Endothelial cell (in vitro differentiated cells): ENCODE results near the gene METAP1. TPM values are rescaled to one million over a fixed set of nuclear protein-coding genes. Genes with fewer than 3 reads are reported as not detected.
"Not testable (repeated sequence)": the region's sequence is repeated elsewhere in the genome, so short reads cannot be mapped to it uniquely, and the experiment has no call there.

ENCODE experiments used
- DNase-seq: peaks from one replicate; pipeline ENCODE4 v3.0.0; 2021; ENCODE audit warnings: low spot score
- H3K27ac Mint-ChIP-seq: one replicate; pipeline ENCODE4 v1.8.0; 2021; ENCODE audit warnings: mixed read lengths, inconsistent platforms; ENCODE audit not compliant: unreplicated experiment
- H3K27me3 Mint-ChIP-seq: one replicate; pipeline ENCODE4 v1.8.0; 2021; ENCODE audit warnings: mild to moderate bottlenecking, moderate library complexity, mixed read lengths, inconsistent platforms; ENCODE audit not compliant: unreplicated experiment
- H3K36me3 Mint-ChIP-seq: one replicate; pipeline ENCODE4 v1.8.0; 2021; ENCODE audit warnings: mild to moderate bottlenecking, low read depth, mixed read lengths, inconsistent platforms; ENCODE audit not compliant: unreplicated experiment
- H3K4me1 Mint-ChIP-seq: one replicate; pipeline ENCODE4 v1.8.0; 2021; ENCODE audit warnings: mild to moderate bottlenecking, mixed read lengths, inconsistent platforms; ENCODE audit not compliant: unreplicated experiment
- H3K4me3 Mint-ChIP-seq: one replicate; pipeline ENCODE4 v1.8.0; 2021; ENCODE audit warnings: mild to moderate bottlenecking, mixed read lengths, inconsistent platforms; ENCODE audit not compliant: unreplicated experiment
- H3K9me3 Mint-ChIP-seq: one replicate; pipeline ENCODE4 v1.8.0; 2021; ENCODE audit warnings: mixed read lengths, inconsistent platforms; ENCODE audit not compliant: unreplicated experiment
- total RNA-seq: library from RNA; stranded (reverse); fragmentation: NEBNext Ultra II Directional; extraction: Animal tissue kit (Norgen Biotek cat#: 25700); gene quantifications from one replicate; pipeline ENCODE4 v1.2.1, GENCODE V29; 2021; ENCODE audit not compliant: unreplicated experiment
- TF ChIP-seq, protein P1 (sequence below): fragments of 200-600 bp; sonication (generic); IDR thresholded peaks from one replicate; pipeline ENCODE4 v1.5.0; 2021; ENCODE audit warnings: antibody characterized with exemption; ENCODE audit not compliant: unreplicated experiment

Gene METAP1
- total RNA-seq, 1 donor from 2014 or later = 31.4 TPM

DNA sequence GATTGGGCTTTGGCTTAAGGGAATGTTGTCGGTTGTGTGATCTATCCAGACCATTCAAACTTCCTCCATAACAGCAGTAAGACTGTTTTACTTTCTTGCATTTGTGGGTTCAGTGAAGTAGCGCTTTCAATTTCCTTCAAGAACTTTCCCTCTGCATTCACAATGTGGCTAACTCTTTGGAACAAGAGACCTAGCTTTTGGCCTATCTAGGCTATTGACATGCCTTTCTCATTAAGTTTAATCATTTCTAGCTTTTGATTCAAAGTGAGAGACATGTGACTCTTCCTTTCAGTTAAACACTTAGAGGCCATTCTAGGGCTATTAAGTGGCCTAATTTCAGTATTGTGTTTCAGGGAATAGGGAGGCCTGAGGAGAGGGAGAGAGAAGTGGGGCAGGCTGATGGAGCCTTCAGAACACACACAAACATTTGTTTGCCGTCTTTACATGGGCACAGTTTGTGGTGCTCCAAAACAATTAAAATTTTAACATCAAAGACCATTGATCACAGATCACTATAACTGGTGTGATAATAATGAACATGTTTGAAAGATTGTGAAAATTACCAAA is 59.0 kb downstream of the METAP1 start:
- H3K27me3 Mint-ChIP-seq = peaks cover 2% of the 10 kb centered on the region
- no peaks in the 10 kb centered on the region for H3K9me3 Mint-ChIP-seq
- no peaks in the 10 kb centered on the region for H3K4me1 Mint-ChIP-seq
- no peak for DNase-seq
- TF ChIP-seq, protein P1, sequence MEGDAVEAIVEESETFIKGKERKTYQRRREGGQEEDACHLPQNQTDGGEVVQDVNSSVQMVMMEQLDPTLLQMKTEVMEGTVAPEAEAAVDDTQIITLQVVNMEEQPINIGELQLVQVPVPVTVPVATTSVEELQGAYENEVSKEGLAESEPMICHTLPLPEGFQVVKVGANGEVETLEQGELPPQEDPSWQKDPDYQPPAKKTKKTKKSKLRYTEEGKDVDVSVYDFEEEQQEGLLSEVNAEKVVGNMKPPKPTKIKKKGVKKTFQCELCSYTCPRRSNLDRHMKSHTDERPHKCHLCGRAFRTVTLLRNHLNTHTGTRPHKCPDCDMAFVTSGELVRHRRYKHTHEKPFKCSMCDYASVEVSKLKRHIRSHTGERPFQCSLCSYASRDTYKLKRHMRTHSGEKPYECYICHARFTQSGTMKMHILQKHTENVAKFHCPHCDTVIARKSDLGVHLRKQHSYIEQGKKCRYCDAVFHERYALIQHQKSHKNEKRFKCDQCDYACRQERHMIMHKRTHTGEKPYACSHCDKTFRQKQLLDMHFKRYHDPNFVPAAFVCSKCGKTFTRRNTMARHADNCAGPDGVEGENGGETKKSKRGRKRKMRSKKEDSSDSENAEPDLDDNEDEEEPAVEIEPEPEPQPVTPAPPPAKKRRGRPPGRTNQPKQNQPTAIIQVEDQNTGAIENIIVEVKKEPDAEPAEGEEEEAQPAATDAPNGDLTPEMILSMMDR = no peak
- H3K4me3 Mint-ChIP-seq = no peak overlapping the region
- H3K36me3 Mint-ChIP-seq = peaks cover 11% of the 10 kb centered on the region
- H3K27ac Mint-ChIP-seq = no peak overlapping the region

DNA sequence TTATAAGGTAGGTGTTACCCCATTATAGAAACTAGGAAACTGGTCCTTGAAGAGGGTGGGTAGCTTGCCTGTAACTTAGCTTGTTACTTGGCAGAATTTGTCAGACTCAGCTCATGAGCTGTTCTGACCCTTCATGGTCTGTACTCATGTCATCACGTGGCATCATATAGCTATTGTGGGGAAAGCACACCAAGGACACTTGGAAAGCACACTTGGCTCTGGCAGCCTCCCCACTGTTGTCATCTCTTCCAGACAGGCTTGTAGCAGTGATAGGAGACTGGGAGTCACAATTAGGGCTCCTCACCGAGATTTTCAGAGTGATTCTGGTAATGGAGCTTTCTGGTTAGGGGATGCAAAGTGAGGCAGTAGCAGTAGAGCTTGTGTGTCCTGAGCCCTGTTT is 62.7 kb downstream of the METAP1 start:
- H3K9me3 Mint-ChIP-seq = no peaks in the 10 kb centered on the region

DNA sequence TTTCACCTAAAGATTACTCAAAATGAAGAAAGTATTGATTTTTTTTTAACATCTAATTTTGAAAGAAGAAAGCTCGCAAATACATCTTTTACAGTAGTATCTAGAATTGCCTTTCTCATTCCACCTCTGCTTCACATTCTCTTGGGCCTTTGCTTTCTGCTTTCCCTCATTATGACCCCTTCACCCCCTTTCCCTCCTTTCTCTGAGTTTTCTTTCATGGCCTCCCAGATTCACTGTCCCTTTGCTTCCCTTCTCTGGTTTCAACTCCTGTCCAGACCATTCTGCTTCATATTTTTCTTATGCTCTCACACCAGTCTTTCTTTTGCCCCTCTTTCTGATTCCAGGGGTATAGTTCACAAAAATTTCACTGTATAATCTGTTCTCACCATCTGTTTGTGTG is 64.0 kb downstream of the METAP1 start:
- Mint-ChIP-seq H3K27ac (no peak overlapping the region), H3K27me3 (peaks cover 4% of the 10 kb centered on the region), H3K4me1 (no peaks in the 10 kb centered on the region), H3K36me3 (peaks cover 8% of the 10 kb centered on the region), H3K4me3 (no peak overlapping the region), H3K9me3 (no peaks in the 10 kb centered on the region)
- DNase-seq = no peak
- TF ChIP-seq, protein P1 = no peak

More for the DNA sequence above, 62.7 kb downstream of the METAP1 start:
- TF ChIP-seq, protein P1 = no peak
- peaks cover 4% of the 10 kb centered on the region for H3K27me3 Mint-ChIP-seq
- no peaks in the 10 kb centered on the region for H3K4me1 Mint-ChIP-seq
- peaks cover 8% of the 10 kb centered on the region for H3K36me3 Mint-ChIP-seq
- no peak overlapping the region for H3K27ac Mint-ChIP-seq
- H3K4me3 Mint-ChIP-seq = no peak overlapping the region
- no peak for DNase-seq

DNA sequence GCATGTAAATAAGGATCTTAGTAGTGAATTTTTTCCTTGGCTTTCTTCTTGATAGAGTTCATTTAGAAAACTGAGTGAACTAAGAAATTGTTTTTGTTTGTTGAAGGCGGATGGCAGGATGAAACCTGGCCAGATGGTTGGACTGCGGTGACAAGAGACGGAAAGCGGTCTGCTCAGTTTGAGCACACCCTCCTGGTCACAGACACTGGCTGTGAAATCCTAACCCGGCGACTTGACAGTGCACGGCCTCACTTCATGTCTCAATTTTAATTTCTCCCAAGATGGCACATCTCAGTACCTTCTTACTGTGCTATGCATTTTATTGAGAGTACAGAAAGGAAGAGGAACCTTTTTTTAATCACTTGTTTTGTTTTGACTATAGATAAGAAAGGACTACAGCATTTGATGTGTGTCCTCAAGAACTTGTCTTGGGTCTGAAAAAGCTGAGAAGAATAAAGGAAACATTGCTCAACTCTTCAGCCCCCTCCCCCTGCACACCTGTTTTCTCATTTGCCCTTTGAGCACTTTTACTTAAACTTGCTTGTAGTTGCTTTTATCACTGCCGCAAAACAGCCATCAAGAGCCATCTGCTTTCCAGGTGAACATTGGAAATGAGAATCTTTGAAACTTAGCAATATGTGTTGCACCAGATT is 65.7 kb downstream of the METAP1 start:
- H3K27me3 Mint-ChIP-seq = peaks cover 4% of the 10 kb centered on the region
- no peak overlapping the region for H3K4me3 Mint-ChIP-seq
- peaks cover 16% of the 10 kb centered on the region for H3K36me3 Mint-ChIP-seq
- DNase-seq = no peak
- no peak overlapping the region for H3K27ac Mint-ChIP-seq
- no peaks in the 10 kb centered on the region for H3K4me1 Mint-ChIP-seq
- TF ChIP-seq, protein P1 = no peak
- H3K9me3 Mint-ChIP-seq = no peaks in the 10 kb centered on the region

DNA sequence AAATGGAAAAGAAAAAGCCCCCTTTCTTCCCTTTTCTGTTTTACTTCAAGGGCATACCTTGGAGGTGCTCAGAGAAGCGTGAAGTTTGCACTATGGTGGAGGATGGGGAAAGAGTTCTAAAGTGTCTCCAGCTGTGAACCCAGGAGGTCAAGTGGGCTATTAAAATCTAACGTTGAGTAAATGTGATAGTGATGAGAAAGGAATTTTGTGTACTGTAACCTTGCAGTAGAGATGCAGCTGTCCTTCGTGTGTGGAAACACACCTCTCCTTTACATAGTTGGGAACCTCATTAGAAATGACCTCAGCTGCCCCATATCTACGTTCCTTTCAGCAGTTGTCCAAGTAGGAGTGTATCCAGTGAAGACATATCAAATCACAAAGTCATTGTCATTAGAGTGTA is 66.6 kb downstream of the METAP1 start:
- Mint-ChIP-seq H3K27me3 (peaks cover 4% of the 10 kb centered on the region), H3K27ac (no peak overlapping the region), H3K4me1 (no peaks in the 10 kb centered on the region), H3K9me3 (no peaks in the 10 kb centered on the region), H3K36me3 (peaks cover 20% of the 10 kb centered on the region), H3K4me3 (no peak overlapping the region)
- DNase-seq = no peak
- TF ChIP-seq, protein P1 = no peak

DNA sequence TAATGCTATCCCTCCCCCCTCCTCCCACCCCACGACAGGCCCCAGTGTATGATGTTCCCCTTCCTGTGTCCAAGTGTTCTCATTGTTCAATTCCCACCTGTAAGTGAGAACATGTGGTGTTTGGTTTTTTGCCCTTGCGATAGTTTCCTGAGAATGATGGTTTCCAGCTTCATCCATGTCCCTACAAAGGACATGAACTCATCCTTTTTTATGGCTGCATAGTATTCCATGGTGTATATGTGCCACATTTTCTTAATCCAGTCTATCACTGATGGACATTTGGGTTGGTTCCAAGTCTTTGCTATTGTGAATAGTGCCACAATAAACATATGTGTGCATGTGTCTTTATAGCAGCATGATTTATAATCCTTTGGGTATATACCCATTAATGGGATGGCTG is 70.0 kb downstream of the METAP1 start:
- H3K36me3 Mint-ChIP-seq = peaks cover 22% of the 10 kb centered on the region
- H3K4me3 Mint-ChIP-seq, H3K9me3 Mint-ChIP-seq, H3K4me1 Mint-ChIP-seq, H3K27me3 Mint-ChIP-seq, H3K27ac Mint-ChIP-seq, DNase-seq: not testable (repeated sequence)
